ENCODE measurements around the gene SMAD1.
"Not testable (repeated sequence)": the region's sequence is repeated elsewhere in the genome, so short reads cannot be mapped to it uniquely, and the experiment has no call there.

SMAD1 gene

GRCh38 chr4:145566086-145566708 lies 84.5 kb downstream of the SMAD1 start:
- DNase-seq = no peak

- DNase-seq = no peak
These were observed 85.1 kb downstream of the SMAD1 start for GRCh38 chr4:145566768-145567167.

DNA sequence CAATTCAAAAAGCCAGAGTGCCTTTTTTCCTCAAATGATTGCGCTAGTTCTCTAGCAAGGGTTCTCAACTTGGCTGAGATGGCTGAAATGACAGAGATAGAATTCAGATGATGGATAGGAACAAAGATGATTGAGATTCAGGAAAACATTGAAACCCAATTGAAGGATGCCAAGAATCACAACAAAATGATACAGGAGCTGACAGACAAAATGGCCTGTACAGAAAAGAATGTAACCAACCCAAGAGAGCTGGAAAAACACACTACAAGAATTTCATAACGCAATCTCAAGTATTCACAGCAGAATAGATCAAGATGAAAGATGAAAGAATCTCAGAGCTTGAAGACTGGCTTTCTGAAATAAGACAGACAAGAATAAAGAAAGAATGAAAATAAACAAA lies 85.9 kb downstream of the SMAD1 start:
- DNase-seq = no peak

GRCh38 chr4:145574546-145574945 lies 92.9 kb downstream of the SMAD1 start:
- DNase-seq = not testable (repeated sequence)

- DNase-seq = no peak
These were observed 99.3 kb downstream of the SMAD1 start for GRCh38 chr4:145580906-145581305.

DNA sequence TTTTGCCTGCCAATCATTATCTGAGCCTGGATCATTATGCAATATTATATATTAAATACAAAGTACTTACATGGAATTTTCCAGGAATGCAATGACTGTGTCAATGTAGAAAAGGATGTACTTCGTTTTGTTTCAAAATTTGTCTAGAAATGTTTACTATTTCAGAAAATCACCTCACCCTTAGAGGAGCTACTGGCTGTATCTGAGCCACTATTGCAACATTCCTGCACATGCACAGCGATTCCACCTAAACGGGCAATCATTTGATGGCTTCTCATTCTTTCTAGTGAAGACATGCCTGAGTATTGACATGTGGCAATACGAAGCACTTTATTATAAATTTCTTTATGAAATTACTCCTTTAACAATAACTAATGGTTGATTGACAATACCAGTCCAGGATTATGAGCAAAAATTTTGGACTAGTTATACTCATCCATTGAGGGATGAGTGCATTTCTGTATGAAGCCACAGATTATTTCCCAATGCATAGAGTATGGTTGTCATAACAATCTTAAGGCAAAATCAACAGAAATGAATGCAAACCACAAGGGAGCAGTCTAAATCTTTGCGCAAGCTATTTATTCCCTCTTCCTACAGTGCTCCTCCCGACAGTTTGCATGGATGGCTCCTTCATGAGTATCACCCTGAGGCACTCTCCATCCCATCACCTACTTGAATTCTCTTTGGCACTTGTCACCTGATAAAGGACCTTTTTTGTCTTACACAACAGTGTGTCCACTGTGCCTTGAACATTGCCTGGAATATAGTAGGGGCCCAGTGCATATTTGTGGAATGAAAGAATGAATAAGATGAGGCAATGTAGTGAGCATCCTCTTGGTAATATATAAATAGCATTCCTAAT lies 101.8 kb downstream of the SMAD1 start:
- no peak for DNase-seq

GRCh38 chr4:145587088-145587754 lies 105.6 kb downstream of the SMAD1 start:
- DNase-seq = no peak

- DNase-seq = not testable (repeated sequence)
These were observed 107.7 kb downstream of the SMAD1 start for GRCh38 chr4:145589381-145589780.

DNA sequence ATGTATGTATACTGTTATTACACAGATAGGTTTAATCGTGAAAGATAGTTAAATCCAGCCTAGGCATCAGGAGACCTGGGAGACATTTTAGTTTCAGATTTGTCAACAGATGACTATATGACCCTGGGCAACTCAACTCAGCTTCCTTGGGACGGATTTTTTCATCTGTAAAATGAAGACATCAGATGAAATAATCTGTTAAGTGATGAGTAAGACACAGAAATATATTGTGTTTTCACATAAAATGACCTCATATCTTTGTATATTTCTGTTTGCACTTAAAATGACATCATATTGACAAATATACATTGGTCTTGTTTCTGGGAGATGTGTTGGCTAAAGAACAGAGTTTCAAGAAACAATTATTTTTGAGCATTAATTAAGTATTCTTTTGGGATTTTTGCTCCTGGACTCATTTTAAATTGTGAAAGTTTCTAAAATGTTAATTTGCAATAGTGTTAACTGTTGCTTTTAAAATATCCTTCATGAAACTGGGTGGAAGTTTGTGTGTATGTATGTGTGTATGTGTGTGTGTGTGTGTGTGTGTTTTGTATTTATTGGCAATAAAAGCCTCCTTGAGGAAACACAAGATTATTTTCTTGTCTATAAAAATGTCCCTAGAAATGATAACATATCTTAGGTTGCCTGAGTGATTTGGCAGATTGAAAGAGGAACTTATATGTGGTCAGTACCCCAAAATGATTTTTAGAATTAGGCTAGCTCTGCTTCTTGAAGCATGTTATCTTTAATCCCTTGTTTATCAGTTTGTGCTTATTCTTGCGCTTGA lies 108.5 kb downstream of the SMAD1 start:
- DNase-seq = no peak

DNA sequence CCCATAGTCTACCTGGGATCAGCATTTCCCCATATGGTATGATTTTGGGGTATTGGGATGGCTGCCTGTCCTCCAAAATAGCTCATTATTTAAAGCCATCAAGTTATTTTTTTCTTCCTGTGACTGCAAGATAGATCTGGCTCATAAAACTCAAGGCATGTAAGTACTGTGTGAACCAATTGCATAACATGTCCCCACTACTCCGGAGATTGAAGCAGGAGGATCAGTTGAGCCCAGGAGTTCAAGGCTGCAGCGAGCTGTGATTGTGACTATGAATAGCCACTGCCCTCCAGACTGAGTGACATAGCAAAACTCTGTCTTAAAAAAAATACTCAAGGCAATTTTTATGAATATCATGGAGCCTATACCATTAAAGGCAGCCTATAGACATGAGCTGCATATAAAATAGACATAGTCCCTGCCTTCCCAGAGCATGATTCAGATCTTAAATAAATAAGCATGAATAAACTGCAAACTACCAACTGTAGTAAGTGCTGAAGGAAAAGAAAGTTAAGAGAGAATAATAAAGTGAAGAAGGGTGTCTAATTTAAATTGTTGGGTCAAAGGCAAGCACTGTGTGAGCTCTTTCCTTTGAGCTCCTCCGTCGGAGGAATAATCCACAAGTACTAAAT lies 120.6 kb downstream of the SMAD1 start:
- no peak for DNase-seq

DNA sequence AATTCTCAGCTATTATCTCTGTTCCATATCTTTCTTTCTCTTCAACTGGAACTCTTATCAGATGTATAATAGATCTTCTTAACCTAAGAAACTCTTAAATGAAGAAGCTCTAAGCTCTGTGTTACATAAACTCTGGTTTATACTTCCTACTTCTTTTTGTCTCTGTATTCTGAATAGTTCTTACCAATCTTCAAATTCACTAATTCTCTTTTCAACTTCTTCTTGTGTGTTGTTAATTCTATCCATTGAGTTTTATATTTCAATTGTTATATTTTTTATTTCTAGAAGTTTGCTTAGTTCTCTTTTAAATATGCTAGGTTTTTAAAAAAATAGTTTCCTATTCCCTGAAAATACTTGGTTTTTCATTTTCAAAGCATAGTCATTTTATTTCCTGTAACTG lies 124.3 kb downstream of the SMAD1 start:
- no peak for DNase-seq
